ENCODE measurements around the gene RBBP8NL. TPM values are rescaled to one million over a fixed set of nuclear protein-coding genes. Genes with fewer than 3 reads are reported as not detected.
A peak's percentile ranks its signal among the peaks of the same experiment; 100 is the strongest.

Gene RBBP8NL
- total and polyA plus RNA-seq, 2 of the 8 experiments (the other 6 are each of a cell fraction or from before 2014, with no cell fraction given) = 0.43 to 0.48 TPM

DNA sequence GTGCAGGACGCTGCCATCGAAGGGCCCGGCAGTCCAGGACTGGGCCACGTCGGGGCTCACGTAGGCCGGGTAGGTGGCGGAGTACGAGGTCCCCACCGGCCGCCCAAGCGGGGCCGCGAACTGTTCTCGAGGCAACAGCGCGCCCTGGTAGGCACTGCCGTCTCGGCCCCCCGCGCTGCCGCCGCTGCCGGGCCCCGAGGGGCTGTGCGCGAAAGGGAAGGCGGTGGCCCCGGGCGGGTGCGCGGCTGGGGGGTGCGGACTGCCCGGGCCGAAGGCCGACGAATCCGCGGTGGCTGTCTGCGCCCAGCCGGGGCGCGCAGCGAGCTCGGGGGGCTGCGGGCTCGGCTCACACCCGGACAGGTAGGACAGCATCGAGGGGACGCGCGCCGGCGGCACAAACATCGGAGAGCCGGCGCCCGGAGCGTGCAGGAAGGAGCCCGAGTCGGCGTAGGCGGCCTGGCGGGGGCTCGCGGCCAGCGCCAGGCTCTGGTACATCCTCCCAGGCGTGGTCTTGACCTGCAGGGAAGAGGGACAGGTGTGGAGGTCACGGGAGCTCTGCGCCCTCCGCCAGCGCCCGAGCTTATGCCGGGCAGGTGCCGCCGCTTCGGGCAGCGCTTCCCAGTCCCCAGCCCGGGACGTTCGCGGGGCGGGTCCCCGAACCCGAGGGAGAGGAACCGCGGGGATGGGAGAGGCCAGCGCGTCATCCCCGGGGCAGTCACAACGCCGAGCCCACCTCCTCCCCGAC lies 47.9 kb upstream of the RBBP8NL start (continued):
- peak; percentile 61 for TF ChIP-seq KDM4A (IDR thresholded peaks at IDR 0.05; ENCODE audit: low read depth, low read length, severe bottlenecking)

Data from H1 (cell line).